Smooth muscle cell (in vitro differentiated cells): ENCODE data around the gene DLGAP1. TPM values are rescaled to one million over a fixed set of nuclear protein-coding genes. Genes with fewer than 3 reads are reported as not detected.

ENCODE experiments used
- DNase-seq: peaks from one replicate; lab custom pipeline; 2025; ENCODE audit not compliant: unreplicated experiment; lab: John Stamatoyannopoulos, UW
- H2AFZ ChIP-seq: fragments of 200-600 bp; sonication (generic); 2 replicates; pipeline ENCODE4 v1.6.0; 2016; ENCODE audit warnings: antibody characterized with exemption, low read depth, mild to moderate bottlenecking
- H3F3A ChIP-seq: fragments of 200-600 bp; sonication (generic); 2 replicates; pipeline ENCODE4 v1.6.0; 2017; ENCODE audit warnings: antibody characterized with exemption, low read depth
- H3K27ac ChIP-seq: fragments of 200-600 bp; sonication (generic); 2 replicates; pipeline ENCODE4 v1.5.1; 2016; ENCODE audit warnings: low read depth, mild to moderate bottlenecking
- H3K27me3 ChIP-seq: fragments of 200-600 bp; sonication (generic); 2 replicates; pipeline ENCODE4 v1.6.1; 2016; ENCODE audit warnings: low read depth, mild to moderate bottlenecking
- H3K36me3 ChIP-seq: fragments of 200-600 bp; sonication (generic); 2 replicates; pipeline ENCODE4 v1.5.1; 2016; ENCODE audit warnings: low read depth
- H3K4me1 ChIP-seq: fragments of 200-600 bp; sonication (generic); 2 replicates; pipeline ENCODE4 v1.5.1; 2016; ENCODE audit warnings: low read depth
- H3K4me2 ChIP-seq: fragments of 200-600 bp; sonication (generic); 2 replicates; pipeline ENCODE4 v1.6.0; 2016; ENCODE audit warnings: mild to moderate bottlenecking
- H3K4me3 ChIP-seq: fragments of 200-600 bp; sonication (generic); 2 replicates; pipeline ENCODE4 v1.5.1; 2016; ENCODE audit warnings: mild to moderate bottlenecking
- H3K79me2 ChIP-seq: fragments of 200-600 bp; sonication (generic); 2 replicates; pipeline ENCODE4 v1.6.0; 2016; ENCODE audit warnings: low read depth, mild to moderate bottlenecking
- H3K9ac ChIP-seq: fragments of 200-600 bp; sonication (generic); 2 replicates; pipeline ENCODE4 v1.6.0; 2016; ENCODE audit warnings: low read depth
- H3K9me3 ChIP-seq: fragments of 200-600 bp; sonication (generic); replicated peaks from 2 replicates; pipeline ENCODE4 v1.5.1; 2016; ENCODE audit warnings: low read depth
- H4K20me1 ChIP-seq: fragments of 200-600 bp; sonication (generic); 2 replicates; pipeline ENCODE4 v1.6.0; 2016; ENCODE audit warnings: low read depth
- CTCF ChIP-seq: fragments of 200-600 bp; sonication (generic); IDR thresholded peaks from 2 replicates; pipeline ENCODE4 v1.5.1; 2017; ENCODE audit warnings: borderline replicate concordance, mild to moderate bottlenecking, antibody characterized with exemption; ENCODE audit not compliant: insufficient read depth, poor library complexity, severe bottlenecking
- WGBS: methylation state at CpG from one replicate; pipeline ENCODE4 v1.1.7; 2016; ENCODE audit warnings: low lambda C conversion rate; 5-methylcytosine and 5-hydroxymethylcytosine counted together
- polyA plus RNA-seq: library from polyadenylated mRNA; unstranded; fragments of >200 nt; fragmentation: Nextera tagmentation; extraction: Ambion mirVana; gene quantifications from 2 replicates; pipeline ENCODE4 v1.2.1, GENCODE V29; 2016
- total RNA-seq: library from RNA; depleted of rRNA; stranded (reverse); fragments of >200 nt; gene quantifications from 2 replicates; pipeline ENCODE4 v1.2.3, GENCODE V29; 2014

The DLGAP1 gene
- total and polyA plus RNA-seq, 2 experiments from 2014 or later: 2.6 to 11.3 TPM

GRCh38 chr18:4004183-4004829, 450.8 kb downstream of the DLGAP1 start:
- H3K4me1 ChIP-seq: no peaks in the 10 kb centered on the region
- no peak for DNase-seq
- no peaks in the 10 kb centered on the region for H3K79me2 ChIP-seq
- no peaks in the 10 kb centered on the region for H4K20me1 ChIP-seq
- 62% methylated on average over 8 of the region's 8 CpGs for WGBS
- no peaks in the 10 kb centered on the region for H3K9me3 ChIP-seq
- no peak overlapping the region for H3K9ac ChIP-seq
- no peaks in the 10 kb centered on the region for H3K36me3 ChIP-seq
- no peak overlapping the region for H3K4me2 ChIP-seq
- H3K27ac ChIP-seq: peak overlapping the region; percentile 10
- H3K27me3 ChIP-seq: no peaks in the 10 kb centered on the region
- TF ChIP-seq CTCF: no peak
- no peak overlapping the region for H3K4me3 ChIP-seq
- no peak overlapping the region for H2AFZ ChIP-seq
- no peaks in the 10 kb centered on the region for H3F3A ChIP-seq

GRCh38 chr18:3998698-3999333, 456.3 kb downstream of the DLGAP1 start:
- H3K9me3 ChIP-seq: no peaks in the 10 kb centered on the region
- no peak overlapping the region for H3K27ac ChIP-seq
- H3K4me3 ChIP-seq: no peak overlapping the region
- no peak for DNase-seq
- H2AFZ ChIP-seq: no peak overlapping the region
- no peaks in the 10 kb centered on the region for H3K36me3 ChIP-seq
- 14% methylated on average over 4 of the region's 4 CpGs for WGBS
- no peaks in the 10 kb centered on the region for H3K27me3 ChIP-seq
- H3K4me1 ChIP-seq: peaks cover 6% of the 10 kb centered on the region
- no peaks in the 10 kb centered on the region for H3F3A ChIP-seq
- H3K9ac ChIP-seq: no peak overlapping the region
- no peaks in the 10 kb centered on the region for H4K20me1 ChIP-seq
- H3K4me2 ChIP-seq: peak overlapping the region; percentile 38
- no peaks in the 10 kb centered on the region for H3K79me2 ChIP-seq
- peak; percentile 78 for TF ChIP-seq CTCF

- Histone ChIP-seq H3K4me3 (no peak overlapping the region), H2AFZ (no peak overlapping the region)
- WGBS: 19% methylated on average over 8 of the region's 8 CpGs
These were observed 459.5 kb downstream of the DLGAP1 start for GRCh38 chr18:3995476-3996102.

More at GRCh38 chr18:3995476-3996102, 459.5 kb downstream of the DLGAP1 start:
- no peaks in the 10 kb centered on the region for H3F3A ChIP-seq
- H3K27me3 ChIP-seq: no peaks in the 10 kb centered on the region
- no peak overlapping the region for H3K27ac ChIP-seq
- H3K4me1 ChIP-seq: peaks cover 6% of the 10 kb centered on the region
- H4K20me1 ChIP-seq: no peaks in the 10 kb centered on the region
- peak; percentile 92 for TF ChIP-seq CTCF
- peak overlapping the region; percentile 30 for H3K4me2 ChIP-seq
- H3K79me2 ChIP-seq: no peaks in the 10 kb centered on the region
- H3K9me3 ChIP-seq: no peaks in the 10 kb centered on the region
- H3K36me3 ChIP-seq: no peaks in the 10 kb centered on the region
- no peak overlapping the region for H3K9ac ChIP-seq
- DNase-seq: no peak
